Epithelial cell of proximal tubule (primary cell): Measurements from ENCODE around the gene DOK5. TPM values are rescaled to one million over a fixed set of nuclear protein-coding genes. Genes with fewer than 3 reads are reported as not detected.

Source experiments
- DNase-seq: peaks from one replicate; pipeline ENCODE4 v3.0.0-alpha.2; 2011; ENCODE audit warnings: low read depth
- H3K4me3 ChIP-seq: 2 replicates; pipeline ENCODE4 v1.5.1; 2011; ENCODE audit warnings: low read depth, mild to moderate bottlenecking, low read length
- total RNA-seq: library from RNA; depleted of rRNA; stranded (reverse); fragments of >200 nt; gene quantifications from 2 replicates; pipeline ENCODE4 v1.2.3, GENCODE V29; 2015
- TF ChIP-seq, protein P1 (sequence below): conservative IDR thresholded peaks from 2 replicates; pipeline ENCODE4 v1.5.1; 2012; ENCODE audit warnings: low read depth, mild to moderate bottlenecking, low read length

DOK5 gene
- total RNA-seq, 1 donor from 2014 or later = 4.4 TPM

DNA sequence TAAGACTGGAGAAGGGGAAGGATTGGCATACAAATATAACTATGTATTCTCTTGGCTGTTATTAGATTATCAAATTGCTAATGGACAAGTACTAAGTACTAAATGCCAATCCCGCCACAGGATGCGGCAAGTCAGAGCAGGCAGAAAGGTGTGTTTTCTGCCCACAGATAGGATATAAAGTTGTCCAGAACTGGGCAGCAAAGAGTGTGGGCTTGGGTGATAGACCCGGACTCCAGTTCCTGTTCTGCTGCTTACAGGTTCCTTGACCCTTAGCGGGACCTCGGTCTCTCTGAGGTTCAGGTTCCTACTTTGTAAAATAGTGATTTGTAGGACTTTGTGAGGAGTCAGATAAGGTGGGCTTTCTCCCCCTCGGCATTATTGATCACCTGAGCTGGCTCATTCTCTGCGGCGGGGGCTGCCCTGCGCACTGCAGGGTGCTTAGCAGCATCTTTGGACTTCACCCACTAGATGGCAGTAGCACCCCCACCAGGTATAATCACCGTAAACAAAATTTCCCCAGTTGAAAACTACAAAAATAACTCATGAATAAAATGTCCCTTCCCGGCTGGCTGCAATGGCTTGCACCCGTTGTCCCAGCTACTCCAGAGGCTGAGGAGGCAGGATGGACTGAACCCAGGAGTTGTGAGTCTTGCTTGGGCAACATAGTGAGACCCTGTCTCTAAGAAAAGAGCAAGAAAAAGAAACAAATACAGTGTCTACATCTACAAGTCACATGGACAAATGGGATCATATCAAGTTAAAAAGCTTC, 193.1 kb downstream of the DOK5 start:
- H3K4me3 ChIP-seq = no peak overlapping the region
- no peak for DNase-seq
- TF ChIP-seq, protein P1, sequence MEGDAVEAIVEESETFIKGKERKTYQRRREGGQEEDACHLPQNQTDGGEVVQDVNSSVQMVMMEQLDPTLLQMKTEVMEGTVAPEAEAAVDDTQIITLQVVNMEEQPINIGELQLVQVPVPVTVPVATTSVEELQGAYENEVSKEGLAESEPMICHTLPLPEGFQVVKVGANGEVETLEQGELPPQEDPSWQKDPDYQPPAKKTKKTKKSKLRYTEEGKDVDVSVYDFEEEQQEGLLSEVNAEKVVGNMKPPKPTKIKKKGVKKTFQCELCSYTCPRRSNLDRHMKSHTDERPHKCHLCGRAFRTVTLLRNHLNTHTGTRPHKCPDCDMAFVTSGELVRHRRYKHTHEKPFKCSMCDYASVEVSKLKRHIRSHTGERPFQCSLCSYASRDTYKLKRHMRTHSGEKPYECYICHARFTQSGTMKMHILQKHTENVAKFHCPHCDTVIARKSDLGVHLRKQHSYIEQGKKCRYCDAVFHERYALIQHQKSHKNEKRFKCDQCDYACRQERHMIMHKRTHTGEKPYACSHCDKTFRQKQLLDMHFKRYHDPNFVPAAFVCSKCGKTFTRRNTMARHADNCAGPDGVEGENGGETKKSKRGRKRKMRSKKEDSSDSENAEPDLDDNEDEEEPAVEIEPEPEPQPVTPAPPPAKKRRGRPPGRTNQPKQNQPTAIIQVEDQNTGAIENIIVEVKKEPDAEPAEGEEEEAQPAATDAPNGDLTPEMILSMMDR = peak; percentile 85

DNA sequence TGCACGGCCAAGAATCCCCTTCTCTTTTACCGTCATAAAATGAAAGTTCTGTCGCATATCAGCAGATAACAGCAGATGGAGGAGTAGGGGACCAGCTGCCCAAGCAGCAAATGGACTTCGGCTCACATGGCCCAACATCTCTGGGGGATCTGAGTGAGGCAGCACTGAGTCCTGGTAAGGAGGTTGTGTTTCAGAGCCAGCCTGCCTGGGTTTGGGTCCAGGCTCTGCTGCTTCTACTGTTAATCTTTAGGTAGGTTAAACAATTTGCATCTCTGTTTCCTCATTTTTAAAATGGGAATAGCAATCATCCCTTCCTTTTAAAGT, 193.6 kb downstream of the DOK5 start:
- DNase-seq = no peak
- H3K4me3 ChIP-seq = no peak overlapping the region
- TF ChIP-seq, protein P1 = no peak

DNA sequence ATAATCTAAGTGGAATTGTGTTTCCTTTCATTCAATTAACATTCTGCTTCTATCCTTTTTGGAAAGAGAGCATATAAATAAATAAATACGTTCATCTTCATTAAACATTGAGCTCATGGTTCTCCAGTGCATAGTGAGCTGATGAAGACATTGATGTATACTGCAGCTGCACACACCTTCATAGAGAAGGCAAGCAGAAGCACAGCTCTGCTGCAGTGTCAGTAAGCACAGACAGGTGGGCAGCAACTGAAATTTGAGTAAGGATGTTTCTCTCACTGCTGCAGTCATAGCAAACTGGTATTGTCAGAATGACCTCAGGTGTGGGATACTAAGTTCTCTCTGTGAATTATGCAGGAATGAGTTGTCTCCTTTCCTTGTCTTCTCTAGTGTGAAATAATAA, 202.9 kb downstream of the DOK5 start:
- no peak for DNase-seq
- H3K4me3 ChIP-seq = no peak overlapping the region
- TF ChIP-seq, protein P1 = no peak

DNA sequence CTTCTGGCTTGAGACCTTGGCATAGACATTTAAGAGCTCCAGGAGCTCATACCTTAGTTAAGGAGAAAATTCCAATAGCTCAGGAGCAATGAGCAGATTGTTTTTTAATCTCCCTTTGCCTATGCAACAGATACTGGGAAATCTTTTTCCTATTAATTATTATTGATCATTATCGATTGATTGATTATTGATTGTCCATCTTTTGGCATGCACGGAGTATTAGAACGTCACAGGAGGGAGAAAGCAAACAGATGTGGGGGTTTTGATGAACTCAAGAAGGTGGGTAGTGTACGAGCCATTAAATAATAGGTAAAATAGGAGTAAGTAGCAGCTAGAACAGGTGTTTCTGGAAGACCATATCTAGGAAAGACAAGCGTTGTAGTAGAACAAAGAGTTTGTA, 205.0 kb downstream of the DOK5 start:
- no peak for DNase-seq
- TF ChIP-seq, protein P1 = no peak
- H3K4me3 ChIP-seq = no peak overlapping the region

DNA sequence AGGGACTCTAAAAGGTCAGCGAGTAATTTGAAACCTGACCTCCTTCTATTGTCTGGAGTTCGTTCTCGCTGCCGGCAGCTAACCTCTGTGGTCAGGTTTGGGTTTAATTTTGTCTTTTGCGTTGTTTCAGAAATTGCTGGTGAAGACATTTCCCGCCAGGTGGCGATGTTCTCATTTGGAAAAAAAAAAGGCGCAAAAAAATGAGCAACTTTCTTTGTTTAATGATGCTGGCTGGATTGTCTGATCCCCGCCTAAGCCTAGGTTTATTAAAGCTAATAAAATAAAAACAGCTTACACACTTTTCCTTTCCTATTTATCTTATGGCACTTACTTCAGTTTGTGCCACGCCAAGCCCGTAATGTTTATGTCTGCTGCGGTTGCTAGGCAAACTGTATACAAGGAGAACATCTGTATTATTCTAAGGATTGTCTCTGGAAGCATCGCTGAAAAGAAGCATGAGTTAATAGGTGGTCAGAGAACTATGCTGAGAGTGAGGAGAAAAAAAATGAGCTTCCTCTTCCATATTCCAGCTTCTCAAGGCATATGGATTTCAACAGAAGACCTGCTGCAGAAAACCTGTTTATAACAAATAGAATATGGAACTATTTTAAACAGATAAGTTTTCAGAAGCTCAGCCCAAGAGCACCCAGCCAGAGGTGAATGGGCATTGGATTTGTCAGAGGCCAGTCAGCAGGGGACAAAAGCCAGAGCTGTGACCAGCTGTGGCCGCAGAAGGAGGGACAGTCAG, 205.7 kb downstream of the DOK5 start:
- TF ChIP-seq, protein P1 = peak; percentile 77
- no peak overlapping the region for H3K4me3 ChIP-seq
- DNase-seq = peak; percentile 1

DNA sequence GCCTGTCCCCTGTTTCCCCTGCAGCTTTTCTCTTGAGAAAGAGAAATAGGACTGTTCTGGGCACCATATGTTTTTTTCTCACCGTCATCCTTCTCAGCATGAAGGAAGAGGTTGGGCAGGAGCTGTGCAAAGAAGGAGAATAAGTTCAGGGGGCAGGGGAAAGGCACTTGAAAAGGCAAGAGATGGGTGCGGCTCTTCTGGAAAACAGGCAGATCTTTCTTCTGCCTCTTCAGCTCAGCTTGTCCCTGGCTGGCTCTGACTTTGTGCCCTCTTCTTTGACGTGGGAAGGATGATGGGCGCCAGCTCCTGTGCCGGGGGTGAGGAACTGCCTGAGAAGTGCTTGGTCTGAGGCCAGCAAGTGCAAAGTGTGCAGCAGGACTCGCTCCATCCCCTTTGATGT, 206.5 kb downstream of the DOK5 start:
- H3K4me3 ChIP-seq = no peak overlapping the region
- no peak for DNase-seq
- TF ChIP-seq, protein P1 = no peak

DNA sequence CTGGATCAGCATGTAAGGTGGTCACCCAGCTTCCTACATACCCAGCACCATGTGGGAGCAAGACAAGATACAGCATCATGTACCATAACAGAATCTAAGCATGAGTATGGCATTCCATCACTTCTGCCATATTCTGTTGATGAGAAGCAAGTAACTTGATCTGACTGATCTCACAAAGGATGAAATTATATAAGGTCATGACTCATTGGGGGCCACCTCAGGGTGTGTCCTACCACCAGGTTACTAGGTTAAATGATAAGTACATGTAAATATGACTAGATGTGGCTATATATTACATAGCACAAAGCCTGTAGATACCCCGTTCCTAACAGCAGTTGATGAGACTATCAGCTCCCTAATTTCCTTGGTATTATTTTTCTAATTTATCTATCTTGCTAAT, 213.1 kb downstream of the DOK5 start:
- no peak overlapping the region for H3K4me3 ChIP-seq
- DNase-seq = no peak
- TF ChIP-seq, protein P1 = no peak
